ENCODE measurements around the gene ENOX1.

The ENOX1 gene

DNA sequence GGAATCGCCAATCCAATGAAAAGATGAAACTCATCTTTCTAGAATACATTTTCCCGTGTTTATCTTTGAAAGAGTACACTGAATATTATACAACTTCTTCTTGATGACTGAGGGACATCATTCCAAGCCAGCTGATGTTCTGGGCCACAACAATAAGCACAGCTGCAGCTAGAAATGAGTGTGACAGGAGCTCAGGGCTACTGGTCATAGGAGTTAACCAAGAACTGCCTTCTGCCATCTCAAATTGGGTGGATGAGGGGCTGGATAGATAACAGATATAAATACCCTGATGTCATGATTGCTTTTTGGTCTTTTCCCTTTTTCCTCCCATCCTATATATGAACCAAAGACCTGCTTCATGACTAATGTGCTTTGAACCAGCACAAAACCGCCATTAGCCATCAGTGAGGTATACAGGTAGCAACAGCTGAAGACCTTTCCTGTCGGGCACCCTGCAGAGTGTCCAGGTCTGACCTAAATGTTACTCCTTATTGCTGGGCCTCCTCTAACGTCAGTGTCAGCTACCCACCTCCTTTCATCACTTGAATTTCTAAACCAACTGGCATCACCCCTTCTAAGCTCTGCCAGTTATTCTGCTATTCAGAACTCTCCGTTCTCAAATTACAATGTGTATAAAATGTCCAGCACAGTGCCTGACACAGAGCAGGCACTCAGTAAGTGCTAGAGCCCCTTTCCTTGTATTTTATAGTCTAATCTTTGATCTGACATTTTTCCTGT is 178.2 kb downstream of the ENOX1 start:
- WGBS, 2 experiments (ENCODE audit: insufficient coverage in 2 of 2): 88% methylated on average over 4 of the region's 6 CpGs
- H3K27ac ChIP-seq (ENCODE audit: low read depth, low read length, severe bottlenecking): no peak overlapping the region

DNA sequence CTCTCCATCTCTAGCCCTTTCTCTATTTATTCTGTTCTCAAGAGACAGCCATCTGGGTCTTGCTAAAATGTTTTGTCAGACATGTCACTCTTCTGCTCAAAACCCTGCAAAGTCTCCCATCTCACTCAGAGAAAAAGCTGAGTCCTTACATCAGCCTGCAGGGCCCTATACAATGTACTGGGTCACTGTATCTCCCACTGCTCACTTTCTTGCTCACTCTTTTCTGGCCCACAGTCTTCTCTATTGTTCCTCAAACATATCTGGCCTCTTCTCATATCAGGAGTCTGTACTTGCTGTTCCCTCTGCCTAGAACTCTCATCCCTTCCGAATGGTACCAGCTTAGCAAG is 189.2 kb downstream of the ENOX1 start:
- Histone ChIP-seq H3K9me3 (ENCODE audit: control insufficient read depth, low read length) (no peaks in the 10 kb centered on the region), H3K4me1 (ENCODE audit: control insufficient read depth, insufficient read depth, low read length, poor library complexity, severe bottlenecking) (no peaks in the 10 kb centered on the region), H3K4me3 (ENCODE audit: extremely low read depth, insufficient read depth, low read length, poor library complexity, severe bottlenecking) (no peak overlapping the region), H3K36me3 (ENCODE audit: control insufficient read depth, insufficient read depth, low read length) (no peaks in the 10 kb centered on the region), H3K27ac (ENCODE audit: low read depth, low read length, severe bottlenecking) (no peak overlapping the region)
- WGBS, 2 experiments (ENCODE audit: insufficient coverage in 2 of 2): 89 to 100% methylated on average over 1 of the region's 1 CpG

More for the DNA sequence above, 178.2 kb downstream of the ENOX1 start:
- Histone ChIP-seq H3K9me3 (ENCODE audit: control insufficient read depth, low read length) (no peaks in the 10 kb centered on the region), H3K36me3 (ENCODE audit: control insufficient read depth, insufficient read depth, low read length) (no peaks in the 10 kb centered on the region), H3K4me3 (ENCODE audit: extremely low read depth, insufficient read depth, low read length, poor library complexity, severe bottlenecking) (no peak overlapping the region), H3K4me1 (ENCODE audit: control insufficient read depth, insufficient read depth, low read length, poor library complexity, severe bottlenecking) (no peaks in the 10 kb centered on the region)

DNA sequence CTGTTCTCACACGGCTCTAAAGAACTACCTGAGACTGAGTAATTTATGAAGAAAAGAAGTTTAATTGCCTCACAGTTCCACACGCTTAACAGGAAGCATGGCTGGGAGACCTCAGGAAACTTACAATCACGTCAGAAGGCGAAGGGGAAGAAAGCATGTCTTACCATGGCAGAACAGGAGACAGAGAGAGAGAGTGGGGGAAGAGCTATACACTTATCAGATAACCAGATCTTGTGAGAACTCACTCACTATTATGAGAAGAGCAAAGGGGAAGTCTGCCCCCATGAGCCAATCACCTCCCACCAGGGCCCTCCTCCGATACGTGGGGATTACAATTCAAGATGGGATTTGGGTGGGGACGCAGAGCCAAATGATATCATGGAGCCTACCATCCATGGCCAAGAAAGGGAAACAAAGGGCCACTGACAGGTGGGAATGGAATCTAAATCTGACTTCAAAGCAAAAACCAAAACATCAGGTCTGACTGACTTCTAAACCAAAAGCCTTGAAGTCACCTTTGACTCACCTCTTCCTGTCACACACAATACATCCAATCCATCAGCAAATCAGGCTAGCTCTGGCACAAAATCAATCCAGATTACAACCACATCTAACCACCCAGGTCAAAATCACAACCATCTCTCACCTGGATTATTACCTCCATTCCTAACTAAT is 189.7 kb downstream of the ENOX1 start:
- Histone ChIP-seq H3K4me3 (ENCODE audit: extremely low read depth, insufficient read depth, low read length, poor library complexity, severe bottlenecking) (no peak overlapping the region), H3K27ac (ENCODE audit: low read depth, low read length, severe bottlenecking) (no peak overlapping the region), H3K36me3 (ENCODE audit: control insufficient read depth, insufficient read depth, low read length) (no peaks in the 10 kb centered on the region), H3K9me3 (ENCODE audit: control insufficient read depth, low read length) (no peaks in the 10 kb centered on the region), H3K4me1 (ENCODE audit: control insufficient read depth, insufficient read depth, low read length, poor library complexity, severe bottlenecking) (no peaks in the 10 kb centered on the region)
- WGBS, 2 experiments (ENCODE audit: insufficient coverage in 2 of 2): 90 to 100% methylated on average over 2 to 7 of the region's 7 CpGs

DNA sequence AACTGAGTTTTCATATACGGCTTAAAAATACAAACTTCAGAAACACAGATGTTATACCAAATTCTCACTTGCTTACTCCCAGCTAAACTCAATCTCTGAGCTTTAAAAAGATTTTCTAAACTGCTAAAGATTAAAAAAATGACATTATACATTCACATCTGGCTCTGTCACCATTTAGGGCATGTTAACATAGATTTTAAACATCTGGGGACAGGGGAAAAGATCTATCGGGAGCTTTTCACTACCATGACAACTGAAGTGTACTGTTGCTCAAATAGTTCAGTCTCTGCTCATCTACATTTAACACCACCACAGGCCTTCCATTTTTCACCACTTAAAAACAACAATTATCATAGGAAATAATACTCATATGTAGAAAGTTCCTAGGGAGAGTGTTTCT is 190.8 kb downstream of the ENOX1 start:
- H3K4me1 ChIP-seq (ENCODE audit: control insufficient read depth, insufficient read depth, low read length, poor library complexity, severe bottlenecking): no peaks in the 10 kb centered on the region
- no peak overlapping the region for H3K4me3 ChIP-seq (ENCODE audit: extremely low read depth, insufficient read depth, low read length, poor library complexity, severe bottlenecking)
- no peaks in the 10 kb centered on the region for H3K36me3 ChIP-seq (ENCODE audit: control insufficient read depth, insufficient read depth, low read length)
- H3K27ac ChIP-seq (ENCODE audit: low read depth, low read length, severe bottlenecking): no peak overlapping the region
- WGBS, 2 experiments (ENCODE audit: insufficient coverage in 2 of 2): 100% methylated on average over 1 of the region's 2 CpGs
- no peaks in the 10 kb centered on the region for H3K9me3 ChIP-seq (ENCODE audit: control insufficient read depth, low read length)

DNA sequence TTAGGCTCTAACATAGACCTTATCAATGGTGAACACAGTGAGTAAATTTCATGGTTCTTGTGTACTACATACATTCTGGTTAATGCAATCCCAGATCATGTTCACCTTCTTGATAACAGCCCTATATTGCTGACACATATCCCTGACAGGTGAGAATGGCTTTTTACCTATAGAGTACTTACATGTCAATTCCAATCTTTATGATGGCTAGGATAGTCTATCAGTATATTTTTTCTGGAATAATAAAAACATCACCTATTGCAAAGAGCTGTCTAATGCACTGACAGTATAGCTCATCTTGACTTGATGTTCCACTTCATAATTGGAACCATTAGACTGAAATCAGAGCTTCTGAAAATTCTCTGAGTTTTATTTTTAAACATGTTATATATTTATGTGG is 199.4 kb downstream of the ENOX1 start:
- H3K36me3 ChIP-seq (ENCODE audit: control insufficient read depth, insufficient read depth, low read length): no peaks in the 10 kb centered on the region
- no peaks in the 10 kb centered on the region for H3K4me1 ChIP-seq (ENCODE audit: control insufficient read depth, insufficient read depth, low read length, poor library complexity, severe bottlenecking)
- H3K4me3 ChIP-seq (ENCODE audit: extremely low read depth, insufficient read depth, low read length, poor library complexity, severe bottlenecking): no peak overlapping the region
- H3K9me3 ChIP-seq (ENCODE audit: control insufficient read depth, low read length): no peaks in the 10 kb centered on the region
- no peak overlapping the region for H3K27ac ChIP-seq (ENCODE audit: low read depth, low read length, severe bottlenecking)

DNA sequence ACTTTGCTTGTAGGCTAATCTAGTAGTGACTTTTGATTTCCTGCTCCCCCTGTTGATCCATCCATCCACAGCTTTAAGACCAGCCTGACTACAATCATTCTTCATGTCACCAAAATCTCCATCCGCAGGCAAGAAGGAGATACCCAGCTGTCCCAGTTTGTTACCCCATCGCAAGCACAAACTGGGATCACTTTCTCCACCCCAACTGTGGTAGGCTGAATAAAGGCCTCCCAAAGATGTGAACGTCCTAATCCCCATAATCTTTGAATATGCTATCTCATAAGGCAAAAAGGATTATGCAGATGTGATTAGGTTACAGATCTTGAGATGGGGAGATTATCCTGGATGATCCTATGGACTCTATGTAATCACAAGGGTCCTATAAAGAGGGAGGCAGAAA is 202.0 kb downstream of the ENOX1 start:
- 93 to 100% methylated on average over 1 to 2 of the region's 3 CpGs for WGBS, 2 experiments (ENCODE audit: insufficient coverage in 2 of 2)

DNA sequence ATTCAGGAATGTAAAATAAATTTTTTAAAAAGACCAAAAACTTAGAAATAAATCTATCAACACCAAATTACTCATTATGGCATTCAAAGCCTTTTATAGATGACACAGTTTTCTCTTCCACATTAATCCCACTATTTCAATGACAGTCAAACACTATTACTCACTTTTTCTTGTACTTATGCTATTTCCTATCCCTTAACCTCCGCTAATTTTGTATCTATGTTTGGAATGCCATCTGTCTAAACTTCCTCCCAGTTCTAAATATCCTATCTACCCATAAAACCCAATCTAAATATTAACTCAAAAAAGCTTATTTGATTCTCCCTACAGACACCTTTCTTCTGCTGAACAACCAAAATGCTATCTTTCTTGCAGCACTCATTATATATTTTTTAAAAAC is 203.5 kb downstream of the ENOX1 start:
- no peak overlapping the region for H3K27ac ChIP-seq (ENCODE audit: low read depth, low read length, severe bottlenecking)
- no peaks in the 10 kb centered on the region for H3K4me1 ChIP-seq (ENCODE audit: control insufficient read depth, insufficient read depth, low read length, poor library complexity, severe bottlenecking)
- H3K9me3 ChIP-seq (ENCODE audit: control insufficient read depth, low read length): no peaks in the 10 kb centered on the region
- H3K4me3 ChIP-seq (ENCODE audit: extremely low read depth, insufficient read depth, low read length, poor library complexity, severe bottlenecking): no peak overlapping the region
- 89 to 100% methylated on average over 1 of the region's 1 CpG for WGBS, 2 experiments (ENCODE audit: insufficient coverage in 2 of 2)
- H3K36me3 ChIP-seq (ENCODE audit: control insufficient read depth, insufficient read depth, low read length): no peaks in the 10 kb centered on the region

More for the DNA sequence above, 202.0 kb downstream of the ENOX1 start:
- no peak overlapping the region for H3K27ac ChIP-seq (ENCODE audit: low read depth, low read length, severe bottlenecking)
- no peaks in the 10 kb centered on the region for H3K9me3 ChIP-seq (ENCODE audit: control insufficient read depth, low read length)
- H3K4me1 ChIP-seq (ENCODE audit: control insufficient read depth, insufficient read depth, low read length, poor library complexity, severe bottlenecking): no peaks in the 10 kb centered on the region
- no peaks in the 10 kb centered on the region for H3K36me3 ChIP-seq (ENCODE audit: control insufficient read depth, insufficient read depth, low read length)
- no peak overlapping the region for H3K4me3 ChIP-seq (ENCODE audit: extremely low read depth, insufficient read depth, low read length, poor library complexity, severe bottlenecking)

DNA sequence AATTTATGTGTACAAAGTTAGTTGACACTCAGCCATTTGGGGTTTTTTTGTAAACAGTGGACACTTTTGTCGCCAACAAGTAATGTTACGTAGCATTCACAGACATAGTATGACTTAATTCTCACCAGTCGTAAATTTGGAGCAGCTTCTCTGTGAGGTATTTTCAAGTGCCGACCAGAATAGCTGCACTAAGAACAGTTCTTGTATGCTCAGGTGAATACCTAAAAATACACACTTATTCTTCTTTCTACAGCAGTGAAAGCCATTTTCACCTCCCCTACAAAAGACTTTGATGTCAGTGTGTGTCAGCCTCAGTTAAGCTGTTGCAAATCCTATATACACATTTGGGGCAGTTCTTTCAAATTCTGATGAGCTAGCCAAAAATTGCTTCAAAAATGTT is 206.5 kb downstream of the ENOX1 start:
- WGBS, 2 experiments (ENCODE audit: insufficient coverage in 2 of 2): 91 to 100% methylated on average over 3 of the region's 4 CpGs
- Histone ChIP-seq H3K9me3 (ENCODE audit: control insufficient read depth, low read length) (no peaks in the 10 kb centered on the region), H3K36me3 (ENCODE audit: control insufficient read depth, insufficient read depth, low read length) (no peaks in the 10 kb centered on the region), H3K4me3 (ENCODE audit: extremely low read depth, insufficient read depth, low read length, poor library complexity, severe bottlenecking) (no peak overlapping the region), H3K4me1 (ENCODE audit: control insufficient read depth, insufficient read depth, low read length, poor library complexity, severe bottlenecking) (no peaks in the 10 kb centered on the region), H3K27ac (ENCODE audit: low read depth, low read length, severe bottlenecking) (no peak overlapping the region)

DNA sequence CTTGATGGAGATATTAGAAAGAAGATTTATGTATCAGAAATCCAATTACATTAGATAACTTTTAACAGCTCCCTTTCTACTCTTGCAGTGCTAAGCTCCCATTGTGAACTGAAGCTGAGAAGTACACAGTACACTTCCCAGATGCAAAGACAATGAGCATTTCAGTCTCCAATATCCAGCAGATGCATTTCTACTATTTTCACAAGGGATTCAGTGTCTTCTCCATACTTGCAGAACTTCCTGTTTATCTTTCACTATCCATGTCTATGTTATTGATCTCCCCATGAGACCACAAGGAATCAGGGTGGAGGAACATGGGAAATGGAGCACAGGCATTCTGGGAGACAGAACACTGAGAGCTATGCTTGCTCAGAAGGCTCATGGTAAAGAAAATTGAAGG is 207.5 kb downstream of the ENOX1 start:
- no peaks in the 10 kb centered on the region for H3K36me3 ChIP-seq (ENCODE audit: control insufficient read depth, insufficient read depth, low read length)
- H3K27ac ChIP-seq (ENCODE audit: low read depth, low read length, severe bottlenecking): no peak overlapping the region
- peaks cover 6% of the 10 kb centered on the region for H3K4me1 ChIP-seq (ENCODE audit: control insufficient read depth, insufficient read depth, low read length, poor library complexity, severe bottlenecking)
- no peak overlapping the region for H3K4me3 ChIP-seq (ENCODE audit: extremely low read depth, insufficient read depth, low read length, poor library complexity, severe bottlenecking)
- H3K9me3 ChIP-seq (ENCODE audit: control insufficient read depth, low read length): no peaks in the 10 kb centered on the region

DNA sequence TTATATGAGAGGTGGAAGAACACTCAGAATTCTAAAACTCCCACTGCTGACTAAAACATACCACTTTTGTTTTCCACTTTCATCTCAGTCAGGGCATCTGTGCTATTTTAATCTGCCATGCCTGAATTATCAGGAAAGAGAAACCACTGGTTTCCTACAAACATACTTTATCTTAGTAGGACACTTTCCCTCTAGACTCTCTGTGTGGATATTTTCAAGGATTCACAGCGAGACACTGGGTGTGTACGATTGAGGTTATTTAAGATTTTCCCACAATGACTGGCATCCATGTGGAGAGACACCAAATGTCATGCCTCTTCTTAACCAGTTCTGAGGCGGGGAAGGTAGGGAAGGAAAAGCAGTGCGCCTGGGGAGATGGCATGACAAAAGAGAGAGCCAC is 212.2 kb downstream of the ENOX1 start:
- no peaks in the 10 kb centered on the region for H3K36me3 ChIP-seq (ENCODE audit: control insufficient read depth, insufficient read depth, low read length)
- peaks cover 23% of the 10 kb centered on the region for H3K4me1 ChIP-seq (ENCODE audit: control insufficient read depth, insufficient read depth, low read length, poor library complexity, severe bottlenecking)
- H3K27ac ChIP-seq (ENCODE audit: low read depth, low read length, severe bottlenecking): no peak overlapping the region
- H3K4me3 ChIP-seq (ENCODE audit: extremely low read depth, insufficient read depth, low read length, poor library complexity, severe bottlenecking): no peak overlapping the region
- no peaks in the 10 kb centered on the region for H3K9me3 ChIP-seq (ENCODE audit: control insufficient read depth, low read length)
- 100% methylated on average over 1 of the region's 4 CpGs for WGBS, 2 experiments (ENCODE audit: insufficient coverage in 2 of 2)

DNA sequence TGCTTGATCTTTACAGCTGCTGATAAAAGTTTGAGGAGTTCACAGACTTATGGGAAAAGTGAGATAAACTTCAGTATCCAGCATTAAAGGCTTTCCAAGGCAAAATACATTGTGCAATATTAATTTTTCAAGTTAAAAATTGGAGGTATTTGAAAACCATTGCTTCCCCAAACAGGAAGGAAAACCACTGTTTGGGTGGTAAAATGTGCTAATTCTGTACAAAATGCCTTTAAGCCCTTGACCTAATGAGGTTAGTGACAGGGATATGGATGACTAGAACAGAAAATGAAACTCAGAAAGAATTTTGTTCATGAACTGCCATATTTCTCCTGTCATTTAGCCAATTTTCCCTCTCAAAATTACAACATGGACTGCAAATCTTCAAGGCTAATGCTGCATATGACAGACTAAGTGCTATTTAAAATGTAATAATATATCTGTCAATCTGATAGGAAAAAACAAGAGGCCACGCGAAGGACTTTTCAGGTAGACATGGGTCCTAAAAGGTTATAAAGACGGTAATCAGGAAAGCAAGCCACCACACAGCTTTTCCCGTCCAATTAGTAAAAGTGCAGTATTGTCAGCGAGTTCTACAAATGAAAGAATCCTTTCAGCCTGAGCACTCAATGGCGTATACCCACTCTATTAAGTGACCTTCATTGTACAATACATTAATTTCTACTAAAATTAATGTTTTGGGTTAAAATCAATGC is 212.8 kb downstream of the ENOX1 start:
- no peaks in the 10 kb centered on the region for H3K36me3 ChIP-seq (ENCODE audit: control insufficient read depth, insufficient read depth, low read length)
- H3K4me3 ChIP-seq (ENCODE audit: extremely low read depth, insufficient read depth, low read length, poor library complexity, severe bottlenecking): no peak overlapping the region
- peak overlapping the region; percentile 82 for H3K27ac ChIP-seq (ENCODE audit: low read depth, low read length, severe bottlenecking)
- peaks cover 23% of the 10 kb centered on the region for H3K4me1 ChIP-seq (ENCODE audit: control insufficient read depth, insufficient read depth, low read length, poor library complexity, severe bottlenecking)
- 86 to 92% methylated on average over 5 of the region's 6 CpGs for WGBS, 2 experiments (ENCODE audit: insufficient coverage in 2 of 2)
- H3K9me3 ChIP-seq (ENCODE audit: control insufficient read depth, low read length): no peaks in the 10 kb centered on the region

Measured in mesodermal cell (in vitro differentiated cells).